ENCODE measurements around the gene PCCA. TPM values are rescaled to one million over a fixed set of nuclear protein-coding genes. Genes with fewer than 3 reads are reported as not detected.

Gene PCCA
- polyA plus RNA-seq, 2 of the 4 experiments (the other 2 are of a cell fraction) = 13.2 to 13.7 TPM

GRCh38 chr13:100159584-100159983 lies 70.7 kb downstream of the PCCA start:
- ChIA-PET CTCF (no interaction called here), POLR2A (no interaction called here)
- peaks cover 9% of the 10 kb centered on the region for H3K4me1 ChIP-seq
- no peak overlapping the region for H3K27ac ChIP-seq
- H3K4me2 ChIP-seq = no peak overlapping the region
- WGBS (ENCODE audit: missing lambda C conversion rate) = 78% methylated on average over 5 of the region's 5 CpGs
- H3K4me3 ChIP-seq = no peak overlapping the region
- DNase-seq (ENCODE audit: low read depth in 1 of 2, low spot score in 1 of 2) (no peak), FAIRE-seq (no peak), ATAC-seq (no peak)
- TF ChIP-seq MYC (IDR thresholded peaks at IDR 0.05; ENCODE audit: borderline replicate concordance, low read length) (no peak), HES2 (IDR thresholded peaks at IDR 0.05) (no peak), FOSB (CRISPR knock-in tag; IDR thresholded peaks at IDR 0.05) (no peak), NR3C1 (IDR thresholded peaks at IDR 0.05) (no peak), JUN (IDR thresholded peaks at IDR 0.05) (no peak), RARB (CRISPR knock-in tag; IDR thresholded peaks at IDR 0.05) (no peak), TP53 (CRISPR knock-in tag; IDR thresholded peaks at IDR 0.05) (no peak)
- no peaks in the 10 kb centered on the region for H3K9me3 ChIP-seq

GRCh38 chr13:100160450-100160849 lies 71.6 kb downstream of the PCCA start:
- DNase-seq (ENCODE audit: low read depth in 1 of 2, low spot score in 1 of 2) = no peak
- Histone ChIP-seq H3K27ac (no peak overlapping the region), H3K4me3 (no peak overlapping the region), H3K4me1 (peaks cover 9% of the 10 kb centered on the region), H3K4me2 (no peak overlapping the region), H3K9me3 (no peaks in the 10 kb centered on the region)
- no peak for TF ChIP-seq HMGXB4 (CRISPR knock-in tag; IDR thresholded peaks at IDR 0.05; ENCODE audit: borderline replicate concordance)
- TF ChIP-seq REST (IDR thresholded peaks at IDR 0.05) = no peak
- TF ChIP-seq CHD4 (IDR thresholded peaks at IDR 0.05; ENCODE audit: borderline replicate concordance) = no peak
- TF ChIP-seq RNF2 (IDR thresholded peaks at IDR 0.05; ENCODE audit: borderline replicate concordance, low read depth) = no peak
- TF ChIP-seq NPAS2 (CRISPR knock-in tag; IDR thresholded peaks at IDR 0.05; ENCODE audit: borderline replicate concordance) = no peak
- 95% methylated on average over 3 of the region's 3 CpGs for WGBS (ENCODE audit: missing lambda C conversion rate)
- no peak for FAIRE-seq
- no peak for ATAC-seq
- ChIA-PET POLR2A (no interaction called here), CTCF (interaction anchor here (0.8 kb wide), 1 partner anchor 9 kb away, joined by 4 read pairs; no protein-coding TSS in a partner anchor)

- Histone ChIP-seq H3K4me2 (no peak overlapping the region), H3K4me3 (no peak overlapping the region), H3K27ac (no peak overlapping the region), H3K4me1 (no peaks in the 10 kb centered on the region), H3K9me3 (no peaks in the 10 kb centered on the region)
- 76% methylated on average over 1 of the region's 1 CpG for WGBS (ENCODE audit: missing lambda C conversion rate)
- POLR2A ChIA-PET = no interaction called here
- CTCF ChIA-PET = no interaction called here
- ATAC-seq (no peak), FAIRE-seq (no peak), DNase-seq (ENCODE audit: low read depth in 1 of 2, low spot score in 1 of 2) (no peak)
- TF ChIP-seq HEYL (CRISPR knock-in tag; IDR thresholded peaks at IDR 0.05) (no peak), SREBF2 (IDR thresholded peaks at IDR 0.05) (no peak), EHF (CRISPR knock-in tag; IDR thresholded peaks at IDR 0.05) (no peak), MAZ (IDR thresholded peaks at IDR 0.05; ENCODE audit: borderline replicate concordance, low read depth, low read length) (no peak), KDM5A (IDR thresholded peaks at IDR 0.05) (no peak), ATOH8 (CRISPR knock-in tag; IDR thresholded peaks at IDR 0.05; ENCODE audit: low read depth) (no peak), E2F6 (IDR thresholded peaks at IDR 0.05; ENCODE audit: borderline replicate concordance, low read depth) (no peak), RFX5 (IDR thresholded peaks at IDR 0.05) (no peak), FOSL2 (IDR thresholded peaks at IDR 0.05) (no peak), FOSL2 (CRISPR knock-in tag; IDR thresholded peaks at IDR 0.05) (no peak), ZNF302 (CRISPR knock-in tag; IDR thresholded peaks at IDR 0.05) (no peak), HOXB13 (CRISPR knock-in tag; IDR thresholded peaks at IDR 0.05; ENCODE audit: low read depth) (no peak), EP300 (IDR thresholded peaks at IDR 0.05) (no peak), CEBPB (IDR thresholded peaks at IDR 0.05) (no peak), JUN (IDR thresholded peaks at IDR 0.05) (no peak), USF2 (IDR thresholded peaks at IDR 0.05) (no peak), CHD2 (IDR thresholded peaks at IDR 0.05; ENCODE audit: low read length, partially characterized antibody) (no peak), CHD4 (IDR thresholded peaks at IDR 0.05; ENCODE audit: borderline replicate concordance) (no peak), TP53 (CRISPR knock-in tag; IDR thresholded peaks at IDR 0.05) (no peak)
These were observed 74.5 kb downstream of the PCCA start for GRCh38 chr13:100163375-100163774.

Data from A549 (cell line).